Measurements from ENCODE around the gene SIX3. TPM values are rescaled to one million over a fixed set of nuclear protein-coding genes. Genes with fewer than 3 reads are reported as not detected.

SIX3 gene
- not detected in 2 replicates for total RNA-seq

DNA sequence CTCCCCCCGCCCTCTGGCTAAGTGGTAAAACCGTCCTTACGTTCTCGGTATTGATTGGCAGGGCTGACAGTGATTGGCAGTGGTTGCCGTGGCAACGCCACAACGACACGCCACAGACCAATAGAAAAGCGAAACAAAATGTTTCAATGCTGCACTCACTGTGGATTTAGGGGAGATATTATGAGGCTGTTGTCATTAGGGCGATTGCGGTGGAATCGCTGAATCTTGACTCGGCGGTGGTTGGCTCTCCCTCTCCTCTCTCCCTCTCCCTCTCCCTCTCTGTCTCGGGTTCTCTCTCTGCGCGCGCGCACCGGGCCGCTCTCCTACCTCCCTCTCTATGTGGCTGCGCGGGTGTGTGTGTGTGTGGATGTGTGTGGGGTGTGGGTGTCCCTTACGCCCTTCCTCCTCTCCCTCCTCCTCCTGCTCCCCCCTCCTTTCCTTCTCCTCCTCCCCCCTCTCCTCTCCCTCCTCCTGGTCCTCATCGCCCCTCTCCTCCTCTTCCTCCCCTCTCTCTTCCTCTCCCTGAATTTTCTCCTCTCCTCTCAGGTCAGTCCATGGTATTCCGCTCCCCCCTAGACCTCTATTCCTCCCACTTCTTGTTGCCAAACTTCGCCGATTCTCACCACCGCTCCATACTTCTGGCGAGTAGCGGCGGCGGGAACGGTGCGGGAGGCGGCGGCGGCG, at the start of gene SIX3:
TSS of gene SIX3 (plus strand) at position 152 of the 684 bp plus-strand sequence. CDS start at position 555, 403 bp downstream.

Small RNA genes within 50 kb of the gene (small RNA-seq; reads per million reads assigned to genes)
- gene RF02246 (not detected), gene RF02247 (not detected), gene RF02248 (not detected), gene RF02250 (not detected), gene RF02251 (not detected), gene RF02252 (not detected)

Other genes starting within 250 kb of the SIX3 start
- 0.39 and 2.0 TPM in 2 replicates for gene SIX2, start 67.8 kb downstream of the SIX3 start, total RNA-seq

Data from placental epithelial cell (primary cell).